DOHH2 (cell line): ENCODE results near the gene CHCHD4.

Experiments
- CTCF ChIP-seq: fragments of 200-600 bp; sonication (generic); IDR thresholded peaks from one replicate; pipeline ENCODE4 v1.5.1; 2014; ENCODE audit warnings: antibody characterized with exemption, mild to moderate bottlenecking, low read depth, low read length; ENCODE audit not compliant: poor library complexity, severe bottlenecking
- EZH2phosphoT487 ChIP-seq: fragments of 200-600 bp; sonication (generic); IDR thresholded peaks from 2 replicates; pipeline ENCODE4 v1.6.1; 2017; ENCODE audit warnings: borderline replicate concordance, mild to moderate bottlenecking, antibody characterized with exemption, low read length, moderate library complexity, mixed read lengths

- TF ChIP-seq CTCF (no peak), EZH2phosphoT487 (no peak)
These were observed 19.9 kb upstream of the CHCHD4 start for GRCh38 chr3:14144423-14145075.
